NB4 (cell line): ENCODE results near the gene URB2.
"Not testable (repeated sequence)": the region's sequence is repeated elsewhere in the genome, so short reads cannot be mapped to it uniquely, and the experiment has no call there.

Experiments
- DNase-seq: peaks from one replicate; pipeline ENCODE4 v3.0.0; 2010; ENCODE audit warnings: low read depth
- H3K4me3 ChIP-seq: one replicate; pipeline ENCODE4 v1.5.1; 2011; ENCODE audit warnings: mild to moderate bottlenecking, low read depth, low read length, moderate library complexity
- CTCF ChIP-seq: IDR thresholded peaks from one replicate; pipeline ENCODE4 v1.5.1; 2012; ENCODE audit warnings: low read depth, low read length
- MAX ChIP-seq: IDR thresholded peaks from 2 replicates; pipeline ENCODE4 v1.6.1; 2011; ENCODE audit warnings: low read depth, low read length
- MYC ChIP-seq: IDR thresholded peaks from 2 replicates; pipeline ENCODE4 v1.6.1; 2011; ENCODE audit warnings: low read depth, low read length
- POLR2A ChIP-seq: IDR thresholded peaks from 2 replicates; pipeline ENCODE4 v1.6.1; 2011; ENCODE audit warnings: mild to moderate bottlenecking; ENCODE audit not compliant: insufficient read length; ENCODE audit errors: extremely low read depth

Gene URB2

GRCh38 chr1:229619614-229620013 is 6.4 kb upstream of the URB2 start:
- no peak for DNase-seq
- H3K4me3 ChIP-seq: no peak overlapping the region
- TF ChIP-seq CTCF (no peak), MAX (no peak), POLR2A (no peak), MYC (no peak)

- TF ChIP-seq MAX (no peak), CTCF (no peak), POLR2A (no peak), MYC (no peak)
- H3K4me3 ChIP-seq: no peak overlapping the region
- DNase-seq: no peak
Observed at GRCh38 chr1:229620876-229621275, 5.2 kb upstream of the URB2 start.

- H3K4me3 ChIP-seq: no peak overlapping the region
- TF ChIP-seq MYC (no peak), MAX (no peak), POLR2A (no peak), CTCF (no peak)
- no peak for DNase-seq
Observed at GRCh38 chr1:229621663-229622062, 4.4 kb upstream of the URB2 start.

GRCh38 chr1:229622641-229623120 is 3.4 kb upstream of the URB2 start:
- DNase-seq, H3K4me3 ChIP-seq: not testable (repeated sequence)

- TF ChIP-seq MAX (no peak), CTCF (no peak), MYC (no peak), POLR2A (no peak)
- no peak for DNase-seq
- H3K4me3 ChIP-seq: no peak overlapping the region
Observed at GRCh38 chr1:229623225-229623624, 2.8 kb upstream of the URB2 start.

- H3K4me3 ChIP-seq: peak overlapping the region; percentile 96
- TF ChIP-seq CTCF (no peak), MYC (no peak), MAX (no peak), POLR2A (no peak)
- no peak for DNase-seq
Observed at GRCh38 chr1:229623838-229624237, 2.2 kb upstream of the URB2 start.
